Activated T-helper 1 cell treated with anti-CD3 and anti-CD28 coated beads, Interleukin-2, amount 50 U/mL, for 16 hours (primary cell): ENCODE results near the gene MRPL57.
"Not testable (repeated sequence)": the region's sequence is repeated elsewhere in the genome, so short reads cannot be mapped to it uniquely, and the experiment has no call there.

Experiments
- DNase-seq, 2 donors: peaks; one replicate each; pipeline ENCODE4 v3.0.0-alpha.2; 2020; ENCODE audit warnings: low read depth in 1 of 2, low spot score in 1 of 2

Gene MRPL57

DNA sequence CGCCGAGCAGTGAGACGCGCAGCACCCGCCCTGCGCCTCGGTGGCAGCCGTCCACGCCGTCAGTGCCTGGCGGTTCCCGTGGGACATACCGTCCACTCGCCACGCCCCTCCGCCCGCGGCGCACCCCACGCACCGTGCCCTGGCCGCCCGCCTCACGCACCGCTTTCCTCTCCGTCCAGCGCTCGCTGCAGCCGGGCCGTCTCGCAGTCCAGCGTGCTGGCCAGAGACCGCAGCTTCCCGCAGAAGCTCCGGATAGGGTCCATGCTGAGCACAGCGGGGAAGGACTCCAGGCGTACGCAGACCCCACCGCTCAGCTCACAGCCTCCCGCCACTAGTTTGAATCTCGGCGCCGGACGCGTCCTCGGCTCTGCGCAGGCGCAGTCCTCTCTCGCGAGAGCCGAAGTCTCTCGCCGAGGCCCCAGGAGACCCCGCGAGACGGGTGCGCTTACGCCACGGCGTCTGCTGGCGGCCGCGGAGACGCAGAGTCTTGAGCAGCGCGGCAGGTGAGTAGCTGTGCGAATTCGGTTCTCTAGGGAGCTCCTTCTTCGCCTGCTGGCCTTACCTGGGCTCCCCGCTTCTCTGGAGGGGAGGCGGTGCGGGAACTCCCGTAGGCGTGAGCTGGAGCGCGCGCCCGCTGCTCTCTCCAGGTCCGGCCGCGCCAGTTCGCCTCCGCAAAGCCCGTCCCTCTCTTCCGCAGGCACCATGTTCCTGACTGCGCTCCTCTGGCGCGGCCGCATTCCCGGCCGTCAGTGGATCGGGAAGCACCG lies at the start of gene MRPL57, which contains the start of gene SKA3:
TSS of gene MRPL57 (plus strand) at position 444 of the 767 bp plus-strand sequence. CDS start at position 703, 259 bp downstream.
TSS of gene SKA3 (minus strand) at position 338 of the 767 bp plus-strand sequence. CDS start at position 263, 75 bp downstream.
- DNase-seq, result peak; percentile 88 to 92

DNA sequence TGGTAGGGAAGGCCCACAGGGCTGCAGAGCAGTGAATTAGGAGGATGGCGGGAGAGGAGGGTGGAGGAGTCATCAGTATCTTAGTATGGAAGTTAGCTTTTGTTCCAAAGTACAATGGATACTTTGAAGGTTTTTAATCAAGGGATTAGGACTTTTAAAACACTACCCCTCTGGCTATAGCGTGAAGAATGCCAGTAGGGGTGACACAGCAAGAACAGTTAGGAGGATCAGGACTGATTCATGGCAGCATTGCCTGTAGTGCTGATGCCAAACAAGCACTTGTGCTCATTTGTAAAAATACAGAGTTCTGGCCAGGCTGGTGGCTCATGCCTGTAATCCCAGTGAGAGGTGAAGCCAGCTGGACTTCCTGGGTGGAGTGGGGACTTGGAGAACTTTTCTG lies 46.3 kb upstream of the MRPL57 start:
- no peak for DNase-seq

DNA sequence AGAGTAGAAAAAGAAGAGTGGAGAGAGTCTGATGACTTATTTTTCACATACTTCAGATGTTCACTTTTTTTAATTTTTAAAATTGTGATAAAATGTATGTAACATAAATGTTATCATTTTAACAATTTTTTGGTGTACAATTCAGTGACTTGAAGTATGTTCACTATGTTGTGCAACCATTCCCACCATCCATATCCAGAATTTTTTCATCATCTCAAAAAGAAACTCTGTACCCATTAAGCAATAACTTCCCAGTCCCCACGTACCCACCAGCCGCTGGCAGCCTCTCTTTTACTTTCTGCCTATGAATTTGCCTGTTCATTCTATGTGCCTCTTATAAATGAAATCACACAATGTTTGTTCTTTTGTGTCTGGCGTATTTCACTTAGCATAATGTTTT lies 43.4 kb upstream of the MRPL57 start:
- DNase-seq, result no peak

DNA sequence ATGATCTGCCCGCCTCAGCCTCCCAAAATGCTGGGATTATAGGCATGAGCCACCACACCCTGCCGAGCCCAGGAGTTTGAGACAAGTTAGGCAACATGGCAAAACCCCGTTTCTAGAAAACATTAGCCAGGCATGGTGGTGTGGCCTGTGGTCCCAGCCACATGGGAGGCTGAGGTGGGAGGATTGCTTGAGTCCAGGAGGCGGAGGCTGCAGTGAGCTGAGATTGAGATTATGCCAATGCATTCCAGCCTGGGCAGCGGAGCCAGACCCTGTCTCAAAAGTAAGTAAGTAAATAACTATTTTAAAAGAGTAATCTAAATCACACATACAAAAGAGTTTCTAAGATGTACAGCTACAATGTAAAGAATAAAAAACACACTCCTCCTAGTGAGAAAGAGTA lies 42.0 kb upstream of the MRPL57 start:
- no peak for DNase-seq

DNA sequence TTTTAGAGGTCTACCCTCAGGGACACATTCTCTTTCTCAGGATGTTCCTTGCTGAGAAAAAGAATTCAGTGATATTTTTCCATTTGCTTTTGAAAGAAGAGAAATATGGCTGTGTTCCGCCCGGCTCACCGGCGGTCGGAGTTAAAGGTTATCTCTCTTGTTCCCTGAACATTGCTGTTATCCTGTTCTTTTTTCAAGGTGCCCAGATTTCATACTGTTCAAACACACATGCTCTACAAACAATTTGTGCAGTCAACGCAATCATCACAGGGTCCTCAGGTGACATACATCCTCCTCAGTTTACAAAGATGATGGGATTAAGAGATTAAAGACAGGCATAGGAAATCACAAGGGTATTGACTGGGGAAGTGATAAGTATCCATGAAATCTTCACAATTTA lies 40.6 kb upstream of the MRPL57 start:
- not testable (repeated sequence) for DNase-seq

DNA sequence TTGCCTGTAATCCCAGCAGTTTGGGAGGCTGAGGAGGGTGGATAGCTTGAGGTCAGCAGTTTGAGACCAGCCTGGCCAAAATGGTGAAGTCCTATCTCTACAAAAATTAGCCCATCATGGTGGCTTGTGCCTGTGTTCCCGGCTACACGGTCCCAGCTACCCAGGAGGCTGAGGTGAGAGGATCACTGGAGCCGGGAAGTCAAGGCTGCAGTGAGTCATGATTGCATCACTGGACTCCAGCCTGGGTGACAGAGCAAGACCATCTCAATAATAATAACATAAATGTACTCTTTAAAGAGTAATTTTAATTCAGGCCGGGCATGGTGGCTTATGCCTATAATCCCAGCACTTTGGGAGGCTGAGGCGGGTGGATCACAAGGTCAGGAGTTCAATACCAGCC lies 38.8 kb upstream of the MRPL57 start:
- no peak for DNase-seq

DNA sequence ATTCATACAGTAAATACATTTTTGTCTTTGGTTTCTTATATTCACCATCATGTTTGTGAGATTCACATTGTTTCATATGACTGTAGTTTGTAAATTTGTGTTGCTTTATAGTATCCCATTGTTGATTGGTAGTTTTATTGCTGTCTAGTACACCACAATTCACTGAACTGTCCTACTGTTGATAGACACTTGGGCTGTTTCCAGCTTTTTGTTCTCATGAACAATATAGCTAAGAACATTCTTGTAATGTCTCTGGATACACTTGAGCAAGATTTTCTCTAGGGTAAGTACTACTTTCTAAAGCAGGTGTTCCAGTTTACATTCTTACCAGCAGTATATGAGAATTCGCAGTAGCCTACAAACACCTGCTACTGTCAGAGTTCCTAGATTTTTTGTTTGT lies 37.9 kb upstream of the MRPL57 start:
- no peak for DNase-seq

DNA sequence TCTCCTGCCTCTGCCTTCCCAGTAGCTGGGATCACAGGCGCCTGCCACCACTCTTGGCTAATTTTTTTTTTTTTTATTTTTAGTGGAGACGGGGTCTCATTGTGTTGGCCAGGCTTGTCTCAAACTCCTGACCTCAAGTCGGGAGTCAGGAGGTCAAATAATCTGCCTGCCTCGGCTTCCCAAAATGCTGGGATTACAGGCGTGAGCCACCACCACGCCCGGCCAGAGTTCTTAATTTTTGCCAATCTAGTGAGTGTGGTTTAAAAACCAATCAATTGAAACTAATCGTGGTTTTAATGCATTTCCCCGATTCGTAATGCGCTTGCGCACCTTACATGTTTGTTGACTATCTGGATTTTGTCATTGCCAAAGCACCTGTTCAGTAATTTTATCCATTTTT lies 37.1 kb upstream of the MRPL57 start:
- no peak for DNase-seq

DNA sequence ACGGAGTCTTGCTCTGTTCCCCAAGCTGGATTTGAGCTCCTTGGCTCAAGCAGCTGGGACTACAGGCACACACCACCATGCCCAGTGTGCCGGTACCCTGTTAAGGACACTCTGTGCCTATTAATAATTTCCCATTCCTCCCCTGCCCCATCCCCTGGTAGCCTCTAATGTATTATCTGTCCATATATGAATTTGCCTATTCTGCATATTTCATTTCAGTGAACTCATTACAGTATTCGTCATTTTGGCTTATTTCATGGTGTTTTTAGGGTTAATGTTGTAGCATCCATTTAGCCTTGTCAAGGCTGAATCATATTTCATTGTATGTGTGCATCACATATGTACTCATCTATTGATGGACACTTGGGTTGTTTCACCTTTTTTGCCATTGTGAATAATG lies 33.7 kb upstream of the MRPL57 start:
- no peak for DNase-seq

DNA sequence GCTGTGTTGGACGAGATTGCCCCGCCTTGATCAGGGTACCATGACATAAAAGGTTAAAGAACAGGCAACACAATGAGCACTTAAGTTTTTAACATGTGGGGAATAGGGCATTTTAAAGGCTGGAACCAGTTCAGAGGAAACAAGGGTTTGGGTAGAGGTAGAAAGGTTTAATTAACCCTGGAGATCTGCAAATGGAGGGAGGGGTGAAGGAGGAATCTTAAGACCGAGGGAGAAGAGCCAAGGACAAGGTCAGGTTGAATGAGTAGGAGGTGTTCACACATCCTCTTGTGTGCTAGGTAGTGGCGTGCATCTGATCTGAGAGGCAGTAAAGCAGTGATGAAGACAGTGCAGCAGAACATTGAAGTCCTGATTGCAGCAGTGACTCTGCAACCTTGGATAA lies 28.6 kb upstream of the MRPL57 start:
- DNase-seq, result no peak

DNA sequence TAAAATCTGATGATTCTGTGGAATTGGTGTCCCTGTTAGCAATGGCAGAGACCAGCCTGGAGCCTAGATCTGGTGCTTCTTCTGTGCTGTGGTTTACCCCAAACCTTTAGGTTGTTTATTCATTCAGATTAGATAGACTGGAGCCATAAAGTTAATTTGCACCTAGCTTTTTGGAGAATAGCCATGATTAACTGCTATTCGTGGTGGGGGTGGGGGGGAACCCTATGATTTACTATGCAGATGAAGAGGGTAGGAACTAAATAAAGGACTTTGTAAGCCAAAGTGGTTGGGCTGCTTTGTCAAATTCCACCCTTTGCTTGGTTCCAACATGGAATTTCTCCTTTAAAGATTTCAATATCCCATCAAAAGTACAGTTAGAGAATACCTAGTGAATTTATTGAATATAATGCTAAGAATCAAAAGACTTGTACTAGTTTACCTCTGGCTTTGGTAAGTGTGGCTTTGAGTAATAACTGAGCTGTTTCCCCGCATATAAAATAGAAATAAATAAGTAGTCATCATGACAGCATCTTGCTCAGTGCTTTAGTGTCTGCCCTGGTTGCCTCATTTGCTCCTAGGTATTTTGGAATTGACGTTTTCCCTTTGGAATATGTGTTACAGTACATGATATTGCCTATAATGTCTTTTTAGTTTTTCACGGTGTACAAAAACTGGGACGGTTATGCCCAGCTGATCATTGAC lies 27.8 kb upstream of the MRPL57 start:
- no peak for DNase-seq

DNA sequence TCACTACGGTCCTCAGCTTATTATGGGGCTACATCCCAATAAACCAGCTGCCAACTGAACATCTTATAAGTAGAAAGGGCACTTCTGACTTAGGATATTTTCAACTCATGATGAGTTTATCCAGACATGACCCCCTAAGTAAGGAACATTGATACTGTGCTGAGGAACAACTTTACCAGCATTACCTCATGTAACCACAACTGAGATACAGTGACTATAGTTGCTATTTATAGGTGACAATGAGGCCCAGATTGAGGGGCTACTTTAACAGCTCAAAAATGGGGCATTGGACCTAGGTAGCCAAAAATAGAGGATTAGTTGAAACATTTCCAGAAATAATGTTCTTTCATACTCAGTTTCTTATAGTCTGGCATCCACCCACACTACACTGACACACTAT lies 26.9 kb upstream of the MRPL57 start:
- DNase-seq, result no peak

DNA sequence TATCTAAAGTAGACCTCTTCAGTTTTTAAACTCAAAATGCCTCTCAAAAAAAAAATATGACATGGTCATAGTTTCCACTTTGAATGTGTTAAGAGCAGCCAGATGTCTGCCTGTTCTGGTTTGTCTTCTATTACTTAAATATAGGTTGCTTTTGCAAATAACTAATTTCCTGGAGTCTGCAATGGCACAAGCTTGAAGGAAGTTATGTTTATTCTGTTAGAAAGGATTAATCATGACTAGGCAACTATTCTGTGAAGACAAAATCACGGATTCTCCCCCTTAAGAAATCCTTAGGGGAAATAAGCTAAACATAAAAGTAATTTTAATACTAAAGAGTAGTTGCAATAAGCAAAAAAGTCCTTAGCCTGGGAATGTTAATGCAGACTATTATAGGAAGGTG lies 26.4 kb upstream of the MRPL57 start:
- no peak for DNase-seq

DNA sequence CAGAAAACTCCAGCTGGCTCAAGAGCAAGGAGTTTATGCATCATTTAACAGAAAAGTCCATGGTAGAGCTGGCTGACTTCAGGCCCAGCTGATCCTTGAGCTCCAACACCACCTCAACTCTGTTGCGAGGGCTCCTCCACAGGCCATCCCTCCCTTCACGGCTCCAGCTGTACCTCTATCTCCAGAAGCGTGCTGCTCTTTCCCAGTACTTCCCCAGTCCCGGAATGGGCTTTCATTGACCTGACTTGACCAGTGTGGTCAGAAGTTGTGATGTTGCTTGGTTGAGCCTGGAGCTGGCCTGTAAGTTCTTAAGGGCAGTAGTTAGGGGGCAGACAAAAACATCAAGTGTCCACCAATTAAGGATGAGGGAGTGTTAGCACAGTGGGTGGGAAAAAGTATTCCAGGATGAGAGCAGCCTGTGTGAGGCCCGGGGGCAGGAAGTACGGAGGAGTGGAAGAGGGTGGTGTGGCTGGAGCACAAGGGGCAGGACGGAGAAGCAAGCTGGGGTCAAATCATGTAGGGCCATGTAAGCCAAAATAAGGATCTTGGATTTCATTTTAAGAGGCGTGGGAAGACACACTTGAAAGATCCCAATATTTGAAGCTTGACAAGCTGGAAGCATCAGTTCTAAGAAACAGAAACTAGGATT lies 24.1 kb upstream of the MRPL57 start:
- DNase-seq, result no peak

DNA sequence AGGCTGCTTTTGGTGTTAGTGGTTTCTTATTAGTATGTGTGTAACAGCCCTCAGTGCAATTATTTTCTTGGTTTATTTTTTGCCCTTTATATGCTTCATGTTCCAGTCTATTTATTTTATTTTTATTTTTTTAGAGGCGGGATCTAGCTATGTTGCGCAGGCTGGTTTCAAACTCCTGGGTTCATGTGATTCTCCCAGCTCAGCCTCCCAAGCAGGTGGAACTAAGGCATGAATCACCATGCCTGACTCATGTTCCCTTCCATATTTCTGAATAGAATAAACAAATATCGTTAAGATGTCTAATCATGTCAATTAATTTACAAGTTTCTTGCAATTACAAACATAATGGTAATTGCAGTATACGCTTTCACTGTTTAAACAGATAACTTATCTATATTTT lies 11.8 kb upstream of the MRPL57 start:
- no peak for DNase-seq

DNA sequence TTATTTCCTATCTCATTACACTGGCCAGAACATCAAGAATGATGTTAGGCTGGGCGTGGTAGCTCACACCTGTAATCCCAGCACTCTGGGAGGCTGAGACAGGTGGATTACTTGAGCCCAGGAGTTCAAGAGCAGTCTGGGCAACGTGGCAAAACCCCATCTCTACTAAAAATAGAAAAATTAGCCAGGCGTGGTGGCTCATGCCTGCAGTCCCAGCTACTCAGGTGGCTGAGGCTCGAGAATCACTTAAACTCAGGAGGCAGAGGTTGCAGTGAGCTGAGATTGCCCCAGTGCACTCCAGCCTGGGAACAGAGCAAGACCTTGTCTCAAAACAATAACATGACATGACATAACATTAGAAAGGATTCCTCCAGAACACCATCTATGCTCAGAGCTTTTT lies 10.9 kb upstream of the MRPL57 start:
- not testable (repeated sequence) for DNase-seq

DNA sequence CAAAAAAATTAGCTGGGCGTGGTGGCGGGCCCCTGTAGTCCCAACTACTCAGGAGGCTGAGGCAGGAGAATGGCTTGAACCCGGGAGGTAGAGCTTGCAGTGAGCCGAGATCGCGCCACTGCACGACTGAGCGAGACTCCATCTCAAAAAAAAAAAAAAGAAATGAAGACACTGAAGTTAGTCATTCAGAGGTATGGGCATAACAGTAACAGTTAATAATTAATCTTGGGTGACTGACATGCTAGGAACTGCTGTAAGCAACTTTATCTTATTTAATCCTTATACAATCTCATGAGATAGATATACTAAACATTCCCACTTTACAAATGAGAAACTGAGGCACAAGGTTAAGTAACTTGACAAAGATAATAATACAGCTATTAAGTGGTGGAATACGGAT lies 5.0 kb upstream of the MRPL57 start:
- DNase-seq, result no peak

DNA sequence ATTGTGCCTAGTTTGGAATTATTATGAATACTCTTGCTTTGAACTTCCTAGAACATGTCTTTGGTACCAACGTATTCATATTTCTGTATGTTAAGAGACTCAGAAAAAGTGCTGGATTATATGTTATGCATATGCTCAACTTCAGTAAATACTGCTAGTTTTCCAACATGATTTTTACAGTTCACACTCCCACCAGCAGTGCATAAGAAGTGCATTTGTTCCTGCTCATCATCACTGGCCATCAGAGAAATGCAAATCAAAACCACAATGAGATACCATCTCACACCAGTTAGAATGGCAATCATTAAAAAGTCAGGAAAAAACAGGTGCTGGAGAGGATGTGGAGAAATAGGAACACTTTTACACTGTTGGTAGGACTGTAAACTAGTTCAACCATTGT lies 2.7 kb upstream of the MRPL57 start:
- DNase-seq, result not testable (repeated sequence)

DNA sequence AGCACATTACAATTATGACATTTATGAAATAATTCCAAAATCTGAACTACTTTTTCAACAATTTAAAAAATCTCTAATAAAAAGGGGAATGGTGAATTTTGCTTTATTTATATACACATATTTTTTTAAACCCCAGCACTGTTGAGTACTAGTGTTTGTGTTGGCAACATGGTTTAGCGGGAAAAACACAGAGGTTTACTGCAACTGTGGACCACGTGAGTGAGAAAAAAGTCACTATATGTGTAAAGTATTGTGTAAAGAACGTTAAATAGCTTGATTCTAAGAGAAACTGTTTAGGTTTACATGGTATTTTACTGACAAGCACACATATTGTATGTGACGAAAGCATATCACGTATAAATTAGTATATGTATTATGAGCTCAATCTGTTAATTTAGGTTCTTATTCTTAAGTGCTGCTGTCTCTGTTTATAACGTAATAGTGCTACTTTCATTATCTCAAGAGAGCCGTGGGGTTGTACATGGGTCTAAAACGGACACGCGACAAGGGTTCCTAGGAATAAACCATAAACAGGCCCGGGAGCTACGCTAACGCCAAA lies 723 bp upstream of the MRPL57 start:
- DNase-seq, result no peak

DNA sequence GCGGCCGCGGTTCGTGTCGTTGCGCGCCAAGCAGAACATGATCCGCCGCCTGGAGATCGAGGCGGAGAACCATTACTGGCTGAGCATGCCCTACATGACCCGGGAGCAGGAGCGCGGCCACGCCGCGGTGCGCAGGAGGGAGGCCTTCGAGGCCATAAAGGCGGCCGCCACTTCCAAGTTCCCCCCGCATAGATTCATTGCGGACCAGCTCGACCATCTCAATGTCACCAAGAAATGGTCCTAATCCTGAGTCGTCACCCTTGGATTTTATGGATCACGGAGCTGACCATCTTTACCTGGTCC lies 475 bp downstream of the MRPL57 start:
- no peak for DNase-seq

DNA sequence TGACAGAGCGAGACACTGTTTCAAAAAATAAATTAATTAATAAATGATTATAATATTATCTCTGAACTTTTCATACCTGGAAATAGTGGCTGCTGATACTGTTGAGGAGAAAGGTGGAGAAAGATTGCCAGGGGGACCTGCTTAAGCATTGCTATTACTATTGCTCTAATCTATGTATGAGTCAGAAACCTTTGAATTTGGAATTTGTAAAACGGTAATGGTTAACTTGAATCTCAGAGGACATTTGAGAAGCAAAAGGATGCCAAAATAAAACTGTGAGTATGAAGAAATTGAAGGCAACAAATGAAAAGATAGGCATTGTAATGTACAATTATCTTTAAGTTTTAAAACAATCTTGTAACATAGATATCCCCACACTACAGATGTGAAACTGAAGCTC lies 5.2 kb downstream of the MRPL57 start:
- DNase-seq, result no peak

DNA sequence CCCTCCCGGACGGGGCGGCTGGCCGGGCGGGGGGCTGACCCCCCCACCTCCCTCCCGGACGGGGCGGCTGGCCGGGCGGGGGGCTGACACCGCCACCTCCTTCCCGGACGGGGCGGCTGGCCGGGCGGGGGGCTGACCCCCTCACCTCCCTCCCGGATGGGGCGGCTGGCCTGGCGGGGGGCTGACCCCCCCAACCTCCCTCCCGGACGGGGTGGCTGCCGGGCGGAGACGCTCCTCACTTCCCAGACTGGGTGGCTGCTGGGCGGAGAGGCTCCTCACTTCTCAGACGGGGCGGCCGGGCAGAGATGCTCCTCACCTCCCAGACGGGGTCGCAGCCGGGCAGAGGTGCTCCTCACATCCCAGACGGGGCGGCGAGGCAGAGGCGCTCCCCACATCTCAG lies 10.0 kb downstream of the MRPL57 start:
- DNase-seq, result not testable (repeated sequence)
